Left renal pelvis (tissue), 4 donors: ENCODE data around the gene AJUBA. TPM values are rescaled to one million over a fixed set of nuclear protein-coding genes. Genes with fewer than 3 reads are reported as not detected.
"Not testable (repeated sequence)": the region's sequence is repeated elsewhere in the genome, so short reads cannot be mapped to it uniquely, and the experiment has no call there.

Experiments
- DNase-seq, 4 donors: peaks; one replicate each; pipeline ENCODE4 v3.0.0-alpha.2; 2013; ENCODE audit warnings: low read depth in 4 of 4, low spot score in 3 of 4
- polyA plus RNA-seq, 4 donors: library from polyadenylated mRNA; unstranded; fragments of 120-200 nt; gene quantifications; one replicate each; pipeline ENCODE4 v1.2.1, GENCODE V29; 2013; ENCODE audit not compliant: insufficient read length in 4 of 4

AJUBA gene
- polyA plus RNA-seq, 4 donors: 47.7 to 100.0 (median 80.2) TPM

- no peak for DNase-seq
Measured at GRCh38 chr14:22955702-22956569, 26.4 kb downstream of the AJUBA start.

- no peak for DNase-seq
Measured at GRCh38 chr14:22952418-22952817, 29.9 kb downstream of the AJUBA start.

- DNase-seq: not testable (repeated sequence)
Measured at GRCh38 chr14:22951795-22952194, 30.6 kb downstream of the AJUBA start.

- DNase-seq: no peak
Measured at GRCh38 chr14:22945642-22946041, 36.7 kb downstream of the AJUBA start.

- no peak for DNase-seq
Measured at GRCh38 chr14:22939684-22940083, 42.7 kb downstream of the AJUBA start.

GRCh38 chr14:22935156-22935555 is 47.2 kb downstream of the AJUBA start:
- DNase-seq: no peak

GRCh38 chr14:22932146-22932545 is 50.2 kb downstream of the AJUBA start:
- DNase-seq: no peak

- DNase-seq: peak in 2 of 4 donors; percentile 33 to 42
Measured at GRCh38 chr14:22929961-22930364, 52.4 kb downstream of the AJUBA start.

GRCh38 chr14:22929104-22929960 is 53.0 kb downstream of the AJUBA start, which contains the start of gene PRMT5:
Gene PRMT5, minus strand, starts transcription at chr14:22929376. Its CDS starts 15 bp downstream, at chr14:22929361.
- DNase-seq: peak; percentile 99 to 100 (median 100)

GRCh38 chr14:22928237-22929103 is 53.9 kb downstream of the AJUBA start:
- DNase-seq: no peak

- DNase-seq: no peak
Measured at GRCh38 chr14:22926316-22926715, 56.0 kb downstream of the AJUBA start.

GRCh38 chr14:22925513-22925912 is 56.8 kb downstream of the AJUBA start:
- no peak for DNase-seq

- no peak for DNase-seq
Measured at GRCh38 chr14:22923746-22924145, 58.6 kb downstream of the AJUBA start.

GRCh38 chr14:22922294-22922693 is 60.1 kb downstream of the AJUBA start:
- no peak for DNase-seq

Other genes starting within 250 kb of the AJUBA start
- gene OXA1L, start 215.9 kb downstream of the AJUBA start, polyA plus RNA-seq: 100 to 1,000 TPM; 106 to 144 (median 139) TPM
- 100 to 1,000 TPM in 1 of 4 donors, 10 to 100 TPM in 2, 1 to 10 TPM in 1; 9.6 to 138 (median 77.1) TPM for gene SLC7A7, start 167.1 kb downstream of the AJUBA start, polyA plus RNA-seq
- gene MRPL52, start 152.7 kb downstream of the AJUBA start, polyA plus RNA-seq: 100 to 1,000 TPM in 1 of 4 donors, 10 to 100 TPM in 3; 50.2 to 110 (median 73.4) TPM
- 100 to 1,000 TPM; 137 to 349 (median 150) TPM for gene MMP14, start 146.0 kb downstream of the AJUBA start, polyA plus RNA-seq
- gene LRP10, start 110.8 kb downstream of the AJUBA start, polyA plus RNA-seq: 10 to 100 TPM; 69.4 to 93.8 (median 78.1) TPM
- 1 to 10 TPM in 3 of 4 donors, under 1 TPM in 1; 0.87 to 2.0 (median 1.3) TPM for gene REM2, start 99.3 kb downstream of the AJUBA start, polyA plus RNA-seq
- 100 to 1,000 TPM; 103 to 137 (median 122) TPM for gene RBM23, start 63.4 kb downstream of the AJUBA start, polyA plus RNA-seq
- gene PRMT5, start 53.2 kb downstream of the AJUBA start, polyA plus RNA-seq: 100 to 1,000 TPM in 3 of 4 donors, 10 to 100 TPM in 1; 89.7 to 154 (median 139) TPM
- gene HAUS4, start 25.5 kb downstream of the AJUBA start, polyA plus RNA-seq: 10 to 100 TPM; 39.7 to 68.1 (median 58.2) TPM
- gene C14orf93, start 27.6 kb upstream of the AJUBA start, polyA plus RNA-seq: 10 to 100 TPM; 13.7 to 26.8 (median 19.1) TPM
- 100 to 1,000 TPM; 183 to 222 (median 205) TPM for gene PSMB5, start 52.3 kb upstream of the AJUBA start, polyA plus RNA-seq
- gene PSMB11, start 59.7 kb upstream of the AJUBA start, polyA plus RNA-seq: not detected
- 10 to 100 TPM; 17.9 to 44.0 (median 29.7) TPM for gene CDH24, start 75.0 kb upstream of the AJUBA start, polyA plus RNA-seq
- 100 to 1,000 TPM; 214 to 342 (median 239) TPM for gene ACIN1, start 112.6 kb upstream of the AJUBA start, polyA plus RNA-seq
- gene C14orf119, start 113.0 kb upstream of the AJUBA start, polyA plus RNA-seq: 10 to 100 TPM; 67.2 to 84.4 (median 75.6) TPM
- gene CIROP, start 122.4 kb upstream of the AJUBA start, polyA plus RNA-seq: under 1 TPM in 2 of 4 donors, not detected in 2; 0.05 to 0.11 TPM
- under 1 TPM in 3 of 4 donors, not detected in 1; 0.16 to 0.50 (median 0.23) TPM for gene CEBPE, start 136.7 kb upstream of the AJUBA start, polyA plus RNA-seq
- gene SLC7A8, start 201.1 kb upstream of the AJUBA start, polyA plus RNA-seq: 100 to 1,000 TPM in 1 of 4 donors, 10 to 100 TPM in 3; 16.8 to 100 (median 89.4) TPM